HCEC 1CT (cell line): ENCODE results near the gene MPRIP.
"Not testable (repeated sequence)": the region's sequence is repeated elsewhere in the genome, so short reads cannot be mapped to it uniquely, and the experiment has no call there.

ENCODE experiments used
- DNase-seq: peaks from one replicate; pipeline ENCODE4 v3.0.0-alpha.2; 2017

MPRIP gene

DNA sequence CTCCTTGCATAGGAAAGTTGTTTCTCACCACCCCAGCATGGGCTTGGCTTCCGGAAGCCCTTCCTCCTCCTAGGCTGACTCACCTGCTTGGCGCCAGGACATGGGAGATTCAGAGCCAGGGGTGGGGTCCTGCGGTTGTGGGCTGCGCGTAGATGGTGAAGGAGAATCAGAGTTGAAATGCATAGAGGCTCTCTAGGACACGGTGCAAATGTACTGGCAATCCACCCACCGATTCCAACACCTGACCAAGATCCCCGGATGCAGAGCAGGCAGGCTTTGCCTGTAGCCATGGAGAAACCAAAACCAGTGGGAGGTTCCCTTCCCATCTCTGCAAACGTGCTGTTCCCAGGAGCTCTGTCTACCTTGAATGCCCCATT, 27.5 kb upstream of the MPRIP start:
- DNase-seq, result not testable (repeated sequence)

DNA sequence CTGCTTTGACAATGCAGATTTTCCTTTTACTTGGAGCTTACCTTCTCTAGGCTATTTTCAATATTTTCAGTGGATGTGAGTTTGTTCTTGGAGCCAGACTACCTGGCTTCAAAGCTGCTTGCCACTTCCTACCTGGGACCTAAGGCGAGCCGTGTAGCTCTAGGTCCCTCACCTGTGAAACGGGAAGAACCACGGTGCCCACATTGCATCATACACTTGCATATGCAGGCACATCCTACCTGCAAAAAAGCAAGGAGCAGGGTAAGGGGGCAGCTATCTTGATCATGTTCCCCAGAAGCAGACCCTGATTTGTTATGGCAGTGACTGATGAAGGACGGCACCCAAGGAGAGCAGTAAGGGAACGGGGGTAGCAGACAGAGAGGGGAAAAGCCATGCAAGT, 27.0 kb upstream of the MPRIP start:
- no peak for DNase-seq

DNA sequence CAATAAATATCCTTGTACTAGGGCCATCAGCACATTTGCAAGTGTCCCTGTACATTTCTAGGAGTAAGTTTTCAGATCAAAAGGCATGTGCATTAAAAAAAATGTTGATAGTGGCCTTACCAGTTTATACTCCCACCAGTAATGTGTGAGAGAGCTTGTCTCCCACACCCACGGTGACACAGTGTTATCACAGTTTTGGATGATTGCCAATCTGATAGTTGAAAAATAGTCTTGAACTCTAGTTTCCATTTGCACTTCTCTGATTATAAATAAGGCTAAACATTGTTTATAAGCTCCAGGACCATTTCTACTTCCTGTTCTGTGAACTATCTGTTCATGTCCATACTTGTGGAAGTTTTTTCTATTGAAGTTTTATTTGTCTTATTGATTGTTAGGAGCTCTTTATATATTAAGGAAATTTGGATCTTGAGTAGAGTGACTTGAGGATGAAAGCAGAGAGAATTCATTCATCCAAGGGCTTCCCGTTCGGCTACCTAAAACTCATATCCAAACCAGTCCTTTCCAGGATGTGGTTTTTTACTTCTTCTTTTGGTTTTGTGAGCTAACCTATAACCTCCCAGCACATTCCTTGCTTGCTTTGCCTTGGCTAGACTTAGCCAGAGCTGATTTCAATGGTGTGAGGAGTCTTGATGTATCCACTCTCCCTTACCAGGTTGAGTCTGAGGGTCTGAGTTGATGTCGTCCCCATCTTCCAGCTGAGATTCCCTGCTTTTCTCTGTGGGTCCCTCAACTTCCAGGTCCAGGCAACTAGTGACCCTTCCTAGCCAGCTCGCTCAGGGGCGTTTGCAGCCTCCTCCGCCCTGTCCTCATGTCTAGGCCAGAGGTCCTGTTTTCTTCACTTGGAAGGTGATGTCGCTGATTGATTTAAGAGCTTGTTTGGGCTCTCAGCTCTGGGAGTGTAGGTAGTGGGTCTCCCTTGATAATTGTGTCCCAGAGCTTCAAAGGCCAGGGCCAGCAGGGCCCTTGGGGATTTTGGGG, 25.8 kb upstream of the MPRIP start:
- DNase-seq, result not testable (repeated sequence)

DNA sequence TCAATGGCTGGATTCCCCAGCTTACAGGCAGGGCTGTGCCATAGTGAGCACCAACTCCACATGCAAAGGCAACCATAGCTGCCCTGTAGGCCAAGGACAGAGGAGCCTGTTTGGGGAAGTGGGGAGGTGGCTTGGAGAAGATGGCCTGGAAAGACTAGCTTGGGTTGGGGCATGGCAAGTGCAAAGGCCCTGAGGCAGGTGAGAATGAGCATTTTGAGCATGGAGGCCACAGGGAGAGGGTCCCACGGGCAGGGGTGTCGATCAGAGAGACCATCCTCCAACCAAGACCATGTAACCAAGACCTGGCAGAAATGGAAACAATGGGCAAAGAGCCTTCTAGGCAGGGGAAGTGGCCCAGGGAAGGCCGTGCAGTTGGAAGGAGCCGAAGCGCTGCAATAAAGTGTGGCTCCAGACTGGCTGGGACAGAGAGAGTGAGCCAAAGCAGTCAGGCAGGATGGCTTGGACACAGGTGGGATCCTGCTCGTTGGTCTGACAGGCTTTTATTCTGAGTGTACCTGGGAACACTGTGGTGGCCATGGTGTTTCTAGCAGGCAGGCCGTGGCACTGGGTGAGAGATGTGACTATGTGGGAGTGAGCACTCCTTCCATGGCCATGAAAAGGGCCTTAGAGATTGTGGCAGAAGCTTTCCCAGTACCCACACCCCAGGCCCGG, 24.8 kb upstream of the MPRIP start:
- DNase-seq, result no peak

DNA sequence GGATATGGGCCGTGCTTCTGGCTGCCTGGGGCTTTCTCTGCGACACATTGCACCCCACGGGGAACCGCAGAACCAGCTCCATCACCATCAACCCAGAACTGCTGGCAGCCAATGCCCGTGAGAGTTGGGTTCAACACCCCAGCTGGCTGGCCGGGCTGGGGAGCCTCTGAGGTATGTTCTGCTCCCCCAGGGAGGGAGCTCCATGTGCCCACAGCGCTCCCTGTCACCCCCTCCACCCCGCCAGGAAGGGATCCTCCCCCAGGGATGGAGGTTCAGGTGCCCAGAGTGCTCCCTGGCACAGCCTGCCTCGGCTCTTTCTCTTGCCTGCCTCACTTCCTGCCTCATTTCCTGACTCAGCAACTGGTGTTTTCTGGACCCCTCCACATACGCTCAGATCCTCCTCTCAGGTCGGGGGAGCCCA, 24.2 kb upstream of the MPRIP start:
- no peak for DNase-seq

DNA sequence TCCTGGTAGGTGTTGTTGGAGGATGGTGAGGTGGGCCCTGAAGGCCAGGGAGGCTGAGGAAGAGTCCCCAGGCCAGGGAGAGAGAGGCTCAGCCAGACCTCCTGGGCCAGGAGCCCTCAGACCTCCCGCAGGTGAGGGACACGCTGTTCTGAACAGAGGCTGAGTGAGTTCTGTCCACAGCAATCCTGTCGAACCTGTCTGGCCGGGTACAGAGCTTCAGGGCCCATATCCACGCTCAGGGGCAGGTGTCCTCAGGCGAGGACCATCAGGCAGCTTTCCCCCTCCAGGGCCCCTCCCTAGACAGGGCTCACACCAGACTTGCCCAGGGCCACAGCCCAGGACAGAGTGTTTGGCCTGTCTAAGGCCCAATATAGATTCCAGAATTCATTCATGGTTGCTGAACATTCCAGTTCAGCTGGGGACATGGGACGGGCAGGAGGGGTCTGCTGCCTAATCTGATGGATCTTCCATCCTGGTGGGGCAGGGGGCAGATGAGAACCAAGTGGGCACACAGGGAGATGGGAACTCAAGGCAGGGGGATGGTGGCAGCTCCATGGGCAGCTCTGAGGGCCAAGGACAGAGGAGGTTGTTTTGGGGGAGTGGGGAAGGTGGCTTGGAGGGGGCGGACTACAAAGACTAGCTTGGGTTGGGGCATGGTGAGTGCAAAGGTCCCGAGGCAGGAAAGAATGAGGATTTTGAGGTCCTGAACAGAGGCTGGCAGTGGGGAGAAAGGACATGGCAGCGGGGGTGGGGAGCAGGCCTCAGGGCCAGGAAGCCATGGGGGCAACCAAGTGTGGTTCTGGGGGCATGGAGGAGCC, 23.4 kb upstream of the MPRIP start:
- no peak for DNase-seq

DNA sequence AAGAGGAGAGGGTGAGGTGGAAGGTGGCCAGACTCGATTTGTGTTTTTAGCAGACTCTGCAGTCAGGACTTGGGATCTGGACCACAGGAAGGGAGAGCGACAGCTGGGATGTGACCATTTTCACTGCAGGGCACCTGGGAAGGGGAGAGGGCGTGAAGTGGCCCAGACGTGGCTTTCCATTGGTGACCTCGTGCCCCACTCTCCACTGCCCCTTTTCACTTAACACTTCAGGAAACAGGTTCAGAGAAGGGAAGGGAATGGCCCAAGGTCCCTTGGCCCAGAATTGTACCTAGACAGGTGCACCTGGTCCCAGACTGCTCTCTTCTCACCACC, 22.9 kb upstream of the MPRIP start:
- no peak for DNase-seq

DNA sequence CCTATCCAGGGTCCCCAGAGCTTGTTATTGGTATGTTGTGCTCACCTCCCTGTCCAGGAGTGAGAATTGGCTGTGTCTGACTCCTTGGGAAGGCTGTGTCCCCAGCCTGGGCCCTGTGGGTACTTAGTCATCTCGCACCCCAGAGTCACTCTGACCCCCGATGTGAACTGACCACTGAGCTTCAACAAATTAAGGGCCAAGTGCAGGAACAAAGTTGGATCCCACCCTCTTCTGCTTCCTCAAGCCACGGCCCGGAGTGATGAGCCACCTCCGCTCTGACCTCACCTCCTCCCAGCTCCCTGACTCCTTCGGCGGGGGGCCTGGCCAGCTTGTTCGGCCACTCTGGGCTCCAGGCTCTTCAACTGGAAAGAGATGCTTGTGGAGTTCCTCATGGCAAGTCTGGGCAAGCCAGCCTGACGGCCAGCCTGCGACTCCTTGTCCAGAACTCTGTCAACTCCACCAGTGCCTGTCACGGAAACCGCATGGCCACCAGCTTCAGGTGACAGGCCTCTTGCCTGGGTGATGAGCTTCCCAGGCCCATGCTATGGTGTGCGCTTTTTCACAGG, 22.3 kb upstream of the MPRIP start:
- DNase-seq, result no peak

DNA sequence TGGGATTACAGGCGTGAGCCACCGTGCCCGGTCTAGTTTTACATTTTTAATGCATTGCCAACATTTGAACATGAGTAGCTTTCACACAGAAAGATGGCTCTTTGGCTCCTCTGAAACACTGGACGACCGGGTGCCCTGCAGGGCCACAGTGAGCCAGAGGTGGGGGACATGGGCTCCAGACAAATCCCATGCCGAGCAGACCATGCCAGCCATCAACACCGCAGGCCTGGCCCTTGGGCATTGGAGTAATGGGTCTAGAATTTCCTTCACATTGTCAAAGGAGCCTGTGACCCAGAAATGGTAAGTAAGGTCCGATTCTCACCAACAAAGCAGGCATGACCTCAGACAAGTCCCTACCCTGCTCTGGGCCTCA, 21.4 kb upstream of the MPRIP start:
- DNase-seq, result no peak

DNA sequence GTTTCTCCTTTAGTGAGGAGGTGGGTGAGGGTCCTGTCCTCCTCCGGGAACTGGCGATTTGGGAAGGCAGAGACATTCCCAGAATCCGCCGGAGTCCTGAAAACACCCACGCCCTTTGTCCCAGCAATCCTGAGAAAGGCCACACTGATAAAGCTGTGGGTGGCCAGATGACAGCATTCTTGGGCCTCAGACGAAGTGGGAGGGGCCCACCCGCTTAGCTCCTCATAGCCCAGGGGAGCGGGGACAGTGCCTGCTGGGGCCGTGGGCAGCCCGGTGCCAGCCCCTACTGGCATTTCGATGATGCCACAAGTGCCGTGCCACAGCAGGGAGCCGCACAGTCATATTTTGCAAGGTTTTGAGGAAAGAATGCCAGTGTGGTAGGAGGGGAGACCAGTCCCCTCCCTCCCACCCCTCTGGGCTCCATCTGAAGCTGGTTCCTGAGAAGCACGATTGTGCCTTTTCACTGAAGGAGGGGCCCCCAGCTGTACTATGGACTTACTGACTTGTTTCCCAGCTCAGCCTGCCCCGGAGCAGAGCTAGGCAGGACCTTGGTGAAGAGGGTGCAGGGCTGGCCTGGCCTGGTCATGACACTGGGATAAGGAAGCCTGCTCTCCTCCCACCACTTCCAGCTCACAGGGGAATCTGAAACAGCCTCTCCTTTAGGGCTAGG, 20.9 kb upstream of the MPRIP start:
- no peak for DNase-seq

DNA sequence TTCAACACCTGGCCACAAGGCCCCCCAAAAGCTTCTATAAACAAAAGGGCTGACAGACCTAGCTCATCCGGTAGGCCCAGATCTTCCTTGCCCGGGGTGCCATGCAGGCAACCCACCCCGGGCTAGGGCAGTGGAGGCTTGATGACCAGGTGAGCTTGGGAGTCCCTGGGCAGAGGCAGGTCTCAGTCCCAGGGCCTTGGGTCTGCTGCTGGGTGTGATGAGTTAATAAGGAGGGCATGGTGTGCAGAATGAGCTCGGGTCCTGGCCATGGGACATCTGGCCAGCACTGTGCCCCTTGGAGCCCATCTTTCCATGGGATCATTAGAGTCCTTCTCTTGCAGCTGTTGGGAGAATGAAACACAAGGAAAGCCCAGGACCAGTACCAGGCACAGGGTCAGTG, 20.2 kb upstream of the MPRIP start:
- DNase-seq, result no peak

DNA sequence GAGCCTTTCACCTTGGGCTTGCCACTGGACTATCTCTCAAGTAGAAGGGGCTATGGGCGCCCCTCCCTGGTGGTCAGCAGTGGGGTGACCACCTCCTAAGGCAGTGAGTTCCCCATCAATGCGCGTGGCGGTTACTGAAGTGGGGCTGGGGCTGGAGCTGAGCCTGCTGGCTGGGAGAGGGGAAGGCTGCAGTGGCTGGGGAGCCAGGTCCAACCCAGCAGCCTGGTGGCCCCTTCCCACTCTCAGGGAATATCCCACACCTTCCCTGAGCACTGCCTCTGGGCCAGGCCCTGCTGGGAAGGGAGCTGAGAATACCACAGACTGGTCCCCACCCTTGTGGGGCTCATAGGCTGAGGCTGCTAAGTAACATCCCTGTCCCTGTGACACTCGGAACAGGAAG, 19.8 kb upstream of the MPRIP start:
- no peak for DNase-seq

DNA sequence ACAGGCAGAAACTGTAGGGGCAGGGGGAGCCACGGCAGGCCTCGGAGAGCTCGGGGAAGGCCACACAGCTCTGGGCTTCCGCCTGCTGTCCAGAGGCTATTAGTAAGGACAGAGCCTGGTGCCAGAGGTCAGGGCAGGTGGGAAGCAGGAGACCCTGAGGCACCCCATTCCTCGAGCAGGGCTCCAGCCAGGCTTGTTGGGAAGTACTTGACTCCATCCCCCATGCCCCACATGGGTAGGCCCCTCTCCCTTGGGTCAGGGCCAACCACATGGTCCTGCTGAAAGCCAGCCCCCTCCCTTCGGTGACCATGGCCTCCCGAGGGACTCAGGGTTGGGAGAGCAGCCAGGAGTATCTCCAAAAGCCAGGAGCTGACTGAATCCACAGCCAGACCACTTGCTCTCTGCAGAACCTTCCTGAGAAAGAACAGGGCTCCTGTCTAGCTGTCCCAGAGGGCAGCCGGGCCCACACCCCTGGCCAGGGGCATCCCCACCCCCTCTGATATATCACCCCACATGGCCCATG, 17.4 kb upstream of the MPRIP start:
- DNase-seq, result no peak

DNA sequence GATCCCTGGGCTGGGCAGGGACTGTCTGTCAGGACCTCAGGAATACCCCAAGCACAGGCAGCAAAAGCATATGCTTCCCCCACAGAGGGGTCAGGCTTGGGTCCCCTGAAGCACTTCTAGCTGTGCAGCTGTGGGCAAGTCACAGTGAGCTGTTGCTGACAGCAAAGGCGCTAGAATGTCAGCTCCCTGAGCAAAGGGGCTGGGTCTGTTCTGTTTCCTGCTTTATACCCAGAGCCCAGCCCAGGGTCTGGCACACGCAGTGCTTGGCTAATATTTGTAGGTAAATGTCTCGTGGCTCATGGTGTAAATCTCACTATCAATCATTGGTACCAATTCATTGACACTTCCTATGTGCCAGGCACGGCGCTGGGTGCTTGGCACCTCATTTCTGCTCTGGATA, 16.6 kb upstream of the MPRIP start:
- DNase-seq, result no peak

DNA sequence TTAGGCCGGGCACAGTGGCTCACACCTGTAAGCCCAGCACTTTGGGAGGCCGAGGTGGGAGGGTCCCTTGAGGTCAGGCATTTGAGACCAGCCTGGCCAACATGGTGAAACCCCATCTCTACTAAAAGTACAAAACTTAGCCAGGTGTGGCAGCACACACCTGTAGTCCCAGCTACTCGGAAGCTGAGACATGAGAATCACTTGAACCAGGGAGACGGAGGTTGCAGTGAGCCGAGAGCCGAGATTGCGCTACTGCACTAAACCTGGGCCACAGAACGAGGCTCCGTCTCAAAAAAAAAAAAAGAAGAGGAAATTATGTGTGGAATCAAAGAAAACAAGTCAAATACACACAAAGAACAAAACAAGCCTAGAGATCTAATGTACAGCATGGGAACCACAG, 16.1 kb upstream of the MPRIP start:
- DNase-seq, result no peak

DNA sequence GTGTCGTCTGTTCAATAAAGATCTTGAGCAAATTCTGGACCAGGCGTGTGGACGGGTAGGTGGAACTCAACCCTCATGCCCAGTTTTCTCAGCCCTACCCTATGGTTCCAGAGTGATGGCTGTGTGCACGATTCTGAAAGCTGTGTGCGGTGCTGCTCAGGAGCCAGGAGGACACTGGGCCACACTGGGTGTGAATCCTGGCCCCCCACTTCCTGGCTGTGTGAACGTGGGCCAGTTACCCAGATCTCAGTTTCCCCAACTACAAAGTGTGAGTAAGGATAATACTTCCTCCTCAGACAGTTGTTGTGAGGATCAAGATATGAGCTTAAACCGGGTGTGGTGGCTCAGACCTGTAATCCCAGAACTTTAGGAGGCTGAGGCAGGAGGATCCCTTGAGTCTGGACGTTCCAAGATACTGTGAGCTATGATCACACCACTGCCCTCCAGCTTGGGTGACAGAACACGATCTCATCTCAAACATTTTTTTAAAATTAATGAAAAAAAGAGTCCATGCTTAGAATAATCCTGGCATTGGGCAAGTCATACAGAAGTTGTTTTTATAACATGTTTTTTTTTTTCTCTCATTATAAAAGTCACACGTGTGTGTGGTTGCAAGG, 14.7 kb upstream of the MPRIP start:
- no peak for DNase-seq

DNA sequence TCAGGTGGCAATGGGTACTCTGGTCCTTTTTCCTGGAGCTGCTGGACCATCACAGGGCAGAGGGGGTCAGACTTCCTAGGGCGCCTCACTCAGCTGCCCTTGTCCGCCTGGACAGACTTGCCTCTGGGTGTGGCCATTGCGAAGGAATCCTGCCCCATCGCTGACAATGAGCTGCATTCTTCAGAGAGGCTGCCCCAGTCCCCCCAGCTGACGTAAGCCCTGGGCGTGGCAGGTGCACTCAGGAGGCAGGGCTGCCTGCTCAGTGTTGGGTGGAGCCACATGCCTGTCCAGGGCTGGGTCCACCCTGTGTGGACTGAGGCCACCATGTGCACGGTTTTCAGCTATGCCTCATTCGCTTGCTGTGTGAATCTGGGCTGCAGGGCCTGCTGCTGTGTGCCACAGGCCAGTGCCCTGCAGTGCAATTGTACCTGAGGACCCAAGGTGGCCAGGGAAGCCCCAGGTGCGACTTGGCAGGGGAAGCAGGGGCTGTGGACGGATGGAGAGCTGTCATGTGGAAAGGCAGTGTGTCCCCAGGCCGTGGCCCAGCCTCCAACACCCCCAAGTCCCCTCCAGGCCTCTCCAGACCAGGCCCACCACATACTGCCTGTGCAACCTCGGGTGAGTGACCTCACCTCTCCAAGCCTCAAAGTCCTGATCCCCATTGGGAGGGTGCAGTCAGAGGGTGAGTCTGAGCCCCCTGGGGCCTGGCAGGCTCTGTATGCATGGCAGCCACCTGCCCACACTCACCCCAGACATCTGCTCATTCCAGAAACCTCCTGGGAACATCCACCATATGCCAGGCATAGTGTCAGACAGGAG, 14.0 kb upstream of the MPRIP start:
- DNase-seq, result peak; percentile 70

DNA sequence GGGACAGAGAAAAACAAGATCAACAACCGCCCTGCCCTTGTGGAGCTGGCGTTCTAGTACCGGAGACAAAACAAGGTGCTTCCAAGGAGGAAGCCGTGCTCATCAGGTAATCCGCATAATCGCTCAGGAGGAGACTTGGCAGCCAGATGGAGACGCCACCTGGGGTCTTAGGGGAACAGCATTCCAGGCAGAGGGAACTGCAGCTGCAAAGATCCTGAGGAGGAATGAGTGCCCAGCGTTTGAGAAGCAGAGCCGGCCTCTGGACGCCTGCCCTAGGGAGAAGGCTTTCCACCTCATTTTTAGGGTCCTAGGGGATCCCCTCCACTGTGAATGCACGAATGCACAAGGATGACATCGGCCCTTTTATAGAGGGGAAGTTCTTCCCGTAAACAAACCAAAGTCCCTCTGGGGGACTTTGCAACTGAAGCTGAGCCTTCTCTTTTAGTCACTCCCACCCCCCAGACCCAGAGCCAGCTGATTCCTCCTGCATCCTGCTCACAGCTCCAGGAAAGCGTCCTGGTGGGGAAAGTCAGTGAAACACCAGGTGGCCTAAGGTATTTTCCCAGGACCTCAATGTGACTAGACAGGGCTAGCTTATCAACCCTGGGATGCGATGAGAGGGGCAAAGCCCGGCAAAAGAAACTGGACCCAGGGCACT, 13.2 kb upstream of the MPRIP start:
- no peak for DNase-seq

DNA sequence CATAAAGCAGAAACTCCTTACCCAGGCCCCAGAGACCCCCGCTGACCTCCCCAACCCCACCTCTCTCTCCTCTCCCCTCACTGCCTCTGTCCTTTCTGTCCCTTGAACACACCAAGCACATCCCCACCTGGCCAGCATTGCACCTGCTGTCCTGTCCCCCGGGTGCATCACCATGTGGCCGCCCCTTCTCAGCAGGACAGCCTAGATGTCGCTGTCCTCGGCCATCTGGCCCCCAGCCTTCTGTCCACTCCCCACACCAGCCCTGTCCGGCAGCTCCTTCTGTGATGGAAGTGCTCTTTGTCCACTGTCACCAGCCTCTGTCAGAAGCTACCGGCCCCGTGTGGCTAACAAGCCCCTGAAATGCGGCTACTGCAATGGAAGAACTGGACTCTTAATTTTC, 12.3 kb upstream of the MPRIP start:
- DNase-seq, result no peak

DNA sequence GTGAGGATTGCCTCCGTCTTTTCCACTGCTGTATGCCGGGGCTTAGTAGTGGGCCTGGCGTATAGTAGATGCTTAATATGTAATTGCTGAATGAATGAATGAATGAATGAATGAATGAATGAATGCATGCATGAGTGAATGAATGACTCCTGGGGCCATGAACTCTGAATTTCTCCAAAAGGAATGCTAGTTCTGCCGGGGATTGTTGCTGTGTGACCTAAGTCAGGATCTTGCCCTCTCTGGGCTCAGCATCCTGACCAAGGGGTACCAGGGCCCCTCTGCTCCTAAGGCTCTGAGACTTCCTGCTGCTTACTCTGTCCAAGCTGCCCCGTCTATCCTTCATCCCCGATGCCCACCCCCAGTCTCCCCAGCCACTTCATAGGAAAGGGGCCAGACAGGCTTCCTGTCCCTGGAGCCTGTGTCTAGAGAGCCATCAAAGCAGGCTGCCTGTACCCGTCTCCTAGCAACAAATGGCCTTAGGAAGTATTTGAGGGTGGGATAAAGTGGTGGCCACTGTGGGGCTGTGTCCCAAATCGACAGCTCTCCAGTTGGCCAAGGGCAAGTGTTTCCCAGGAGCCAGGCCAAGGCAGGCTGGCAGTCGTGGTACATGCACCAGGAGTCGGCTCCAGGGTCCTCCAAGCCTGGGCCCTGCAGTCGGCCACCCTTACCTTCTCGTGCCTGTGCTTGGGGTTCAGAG, 11.6 kb upstream of the MPRIP start:
- DNase-seq, result no peak
